Neural cell (in vitro differentiated cells): ENCODE results near the gene CLDN6. TPM values are rescaled to one million over a fixed set of nuclear protein-coding genes. Genes with fewer than 3 reads are reported as not detected.

Experiments
- H2AFZ ChIP-seq: fragments of 200-600, 300-800 bp; sonication (generic), shearing (Covaris generic); 2 replicates; pipeline ENCODE4 v1.6.0; 2014; ENCODE audit warnings: low read depth, mild to moderate bottlenecking, antibody characterized with exemption, low read length, moderate library complexity
- H3F3A ChIP-seq: fragments of 200-600 bp; shearing (Covaris generic); 2 replicates; pipeline ENCODE4 v1.6.1; 2016; ENCODE audit warnings: mild to moderate bottlenecking, moderate library complexity, mixed read lengths, antibody characterized with exemption, low read length; ENCODE audit not compliant: insufficient read depth, poor library complexity, severe bottlenecking
- H3K27ac ChIP-seq: fragments of 200-600, 300-800 bp; sonication (generic), shearing (Covaris generic); 2 replicates; pipeline ENCODE4 v1.5.1; 2014; ENCODE audit warnings: mild to moderate bottlenecking, low read length, moderate library complexity
- H3K27me3 ChIP-seq: fragments of 300-800, 200-600 bp; sonication (generic), shearing (Covaris generic); 2 replicates; pipeline ENCODE4 v1.6.0; 2014; ENCODE audit warnings: mild to moderate bottlenecking, low read depth, low read length, moderate library complexity; ENCODE audit not compliant: insufficient read depth
- H3K36me3 ChIP-seq: fragments of 300-800, 200-600 bp; sonication (generic), shearing (Covaris generic); 2 replicates; pipeline ENCODE4 v1.5.1; 2014; ENCODE audit warnings: mild to moderate bottlenecking, antibody characterized with exemption, low read length, moderate library complexity; ENCODE audit not compliant: insufficient read depth
- H3K4me2 ChIP-seq: fragments of 300-800, 200-600 bp; sonication (generic), shearing (Covaris generic); 2 replicates; pipeline ENCODE4 v1.6.0; 2014; ENCODE audit warnings: mild to moderate bottlenecking, low read length
- H3K4me3 ChIP-seq: fragments of 300-800, 200-600 bp; sonication (generic), shearing (Covaris generic); 2 replicates; pipeline ENCODE4 v1.5.1; 2014; ENCODE audit warnings: mild to moderate bottlenecking, low read length, moderate library complexity
- H3K79me2 ChIP-seq: fragments of 200-600 bp; shearing (Covaris generic); replicated peaks from 2 replicates; pipeline ENCODE4 v1.6.0; 2014; ENCODE audit warnings: mild to moderate bottlenecking, low read length, moderate library complexity; ENCODE audit not compliant: insufficient read depth
- H3K9ac ChIP-seq: fragments of 300-800, 200-600 bp; sonication (generic), shearing (Covaris generic); 2 replicates; pipeline ENCODE4 v1.6.1; 2016; ENCODE audit warnings: mild to moderate bottlenecking, low read length, mixed read lengths
- H3K9me2 ChIP-seq: fragments of 200-600 bp; shearing (Covaris generic); 2 replicates; pipeline ENCODE4 v1.6.1; 2016; ENCODE audit warnings: mild to moderate bottlenecking, low read length, mixed read lengths; ENCODE audit not compliant: insufficient read depth
- H3K9me3 ChIP-seq: fragments of 200-600, 300-800 bp; sonication (generic), shearing (Covaris generic); 2 replicates; pipeline ENCODE4 v1.6.1; 2016; ENCODE audit warnings: mild to moderate bottlenecking, mixed run types, low read length, moderate library complexity, mixed read lengths
- H4K20me1 ChIP-seq: fragments of 200-600 bp; shearing (Covaris generic); 2 replicates; pipeline ENCODE4 v1.6.1; 2016; ENCODE audit warnings: mild to moderate bottlenecking, mixed run types; ENCODE audit not compliant: insufficient read depth
- CTCF ChIP-seq: fragments of 450-650 bp; IDR thresholded peaks from 2 replicates; pipeline ENCODE4 v1.5.1; 2014; ENCODE audit warnings: antibody characterized with exemption, mild to moderate bottlenecking, moderate library complexity; ENCODE audit not compliant: poor library complexity, severe bottlenecking
- EP300 ChIP-seq: fragments of 450-650 bp; conservative IDR thresholded peaks from 2 replicates; pipeline ENCODE4 v1.6.1; 2014; ENCODE audit warnings: antibody characterized with exemption, mild to moderate bottlenecking, moderate library complexity; ENCODE audit not compliant: poor library complexity, severe bottlenecking
- EZH2 ChIP-seq: fragments of 200-600, 300-800 bp; shearing (Covaris generic), sonication (generic); IDR thresholded peaks from 2 replicates; pipeline ENCODE4 v1.6.1; 2014; ENCODE audit warnings: antibody characterized with exemption, low read length, borderline replicate concordance, mild to moderate bottlenecking; ENCODE audit not compliant: insufficient read depth, poor library complexity, severe bottlenecking
- MXI1 ChIP-seq: fragments of 450-650 bp; conservative IDR thresholded peaks from 2 replicates; pipeline ENCODE4 v1.6.1; 2014; ENCODE audit warnings: antibody characterized with exemption, mild to moderate bottlenecking; ENCODE audit not compliant: poor library complexity, severe bottlenecking
- POLR2AphosphoS5 ChIP-seq: IDR thresholded peaks from 2 replicates; pipeline ENCODE4 v1.6.1; 2012
- RAD21 ChIP-seq: fragments of 450-650 bp; conservative IDR thresholded peaks from 2 replicates; pipeline ENCODE4 v1.6.1; 2014; ENCODE audit warnings: antibody characterized with exemption, mild to moderate bottlenecking, moderate library complexity
- REST ChIP-seq: IDR thresholded peaks from 2 replicates; pipeline ENCODE4 v1.6.1; 2012; ENCODE audit warnings: borderline replicate concordance
- SMC3 ChIP-seq: fragments of 450-650 bp; conservative IDR thresholded peaks from 2 replicates; pipeline ENCODE4 v1.6.1; 2014; ENCODE audit warnings: antibody characterized with exemption, mild to moderate bottlenecking, moderate library complexity; ENCODE audit not compliant: poor library complexity
- TAF1 ChIP-seq: IDR thresholded peaks from 2 replicates; pipeline ENCODE4 v1.6.1; 2012; ENCODE audit warnings: low read depth
- polyA plus RNA-seq: library from polyadenylated mRNA; depleted of rRNA; stranded (reverse); fragments of >200 nt; gene quantifications from 2 replicates; pipeline ENCODE4 v1.2.3, GENCODE V29; 2014

Gene CLDN6
- polyA plus RNA-seq, 1 donor from 2014 or later = not detected

- TF ChIP-seq REST = no peak
- H3K27me3 ChIP-seq = no peaks in the 10 kb centered on the region
- H3K27ac ChIP-seq = no peak overlapping the region
- H3K9me3 ChIP-seq = no peaks in the 10 kb centered on the region
- no peak overlapping the region for H2AFZ ChIP-seq
- H3K79me2 ChIP-seq = no peaks in the 10 kb centered on the region
- H3K4me3 ChIP-seq = no peak overlapping the region
- H3K9ac ChIP-seq = no peak overlapping the region
- H3K36me3 ChIP-seq = no peaks in the 10 kb centered on the region
- H3K9me2 ChIP-seq = no peaks in the 10 kb centered on the region
- no peak overlapping the region for H3K4me2 ChIP-seq
- H4K20me1 ChIP-seq = no peaks in the 10 kb centered on the region
- no peaks in the 10 kb centered on the region for H3F3A ChIP-seq
These were observed 32.1 kb downstream of the CLDN6 start for GRCh38 chr16:2985893-2986355.

- Histone ChIP-seq H3K9me3 (no peaks in the 10 kb centered on the region), H3K4me3 (no peak overlapping the region), H3K36me3 (no peaks in the 10 kb centered on the region), H4K20me1 (no peaks in the 10 kb centered on the region), H3K9ac (no peak overlapping the region), H3K4me2 (no peak overlapping the region), H3F3A (no peaks in the 10 kb centered on the region), H3K27ac (no peak overlapping the region), H3K9me2 (no peaks in the 10 kb centered on the region), H3K27me3 (no peaks in the 10 kb centered on the region), H3K79me2 (no peaks in the 10 kb centered on the region), H2AFZ (no peak overlapping the region)
- no peak for TF ChIP-seq EZH2
- no peak for TF ChIP-seq CTCF
- TF ChIP-seq EP300 = no peak
- no peak for TF ChIP-seq SMC3
- no peak for TF ChIP-seq TAF1
- no peak for TF ChIP-seq REST
- no peak for TF ChIP-seq MXI1
- no peak for TF ChIP-seq POLR2AphosphoS5
- no peak for TF ChIP-seq RAD21
These were observed 32.5 kb downstream of the CLDN6 start for GRCh38 chr16:2985462-2985861.
